Erythroblast (primary cell): ENCODE data around the gene AKT1S1.

ENCODE experiments used
- GATA1 ChIP-seq: IDR thresholded peaks from 2 replicates; pipeline ENCODE4 v1.6.1; 2011; ENCODE audit warnings: low read depth, mild to moderate bottlenecking, control low read depth, low read length, moderate library complexity
- POLR2A ChIP-seq: IDR thresholded peaks from 2 replicates; pipeline ENCODE4 v1.6.1; 2011; ENCODE audit warnings: mild to moderate bottlenecking, low read length

GRCh38 chr19:49923055-49924003 is 46.2 kb upstream of the AKT1S1 start:
- TF ChIP-seq POLR2A (no peak), GATA1 (no peak)
